AG04449 (cell line): ENCODE data around the gene POT1.

ENCODE experiments used
- CTCF ChIA-PET: fragments of 350-600 bp; formaldehyde crosslinking; extraction: SDS; loops from one replicate; lab custom pipeline; 2021; ENCODE audit warnings: antibody characterized with exemption; lab: Yijun Ruan, JAX
- POLR2A ChIA-PET: fragments of 400-600, 350-600 bp; formaldehyde crosslinking; extraction: SDS; loops from one replicate; lab custom pipeline; 2020; ENCODE audit warnings: antibody characterized with exemption, inconsistent platforms; lab: Yijun Ruan, JAX
- DNase-seq: peaks from one replicate; pipeline ENCODE4 v3.0.0-alpha.2; 2010; ENCODE audit warnings: low read depth, low spot score
- H3K4me3 ChIP-seq: 2 replicates; pipeline ENCODE4 v1.5.1; 2011; ENCODE audit warnings: low read depth, mild to moderate bottlenecking, control low read depth, low read length
- CTCF ChIP-seq: IDR thresholded peaks from one replicate; pipeline ENCODE4 v1.5.1; 2011; ENCODE audit warnings: mild to moderate bottlenecking, moderate library complexity, low read length, control low read depth, inconsistent platforms; ENCODE audit not compliant: insufficient read depth; ENCODE audit errors: missing control alignments

The POT1 gene

GRCh38 chr7:124796771-124797170, 132.9 kb downstream of the POT1 start:
- no peak for DNase-seq
- POLR2A ChIA-PET: no interaction called here

GRCh38 chr7:124792696-124793095, 136.9 kb downstream of the POT1 start:
- DNase-seq: no peak
- no peak overlapping the region for H3K4me3 ChIP-seq
- POLR2A ChIA-PET: no interaction called here
- TF ChIP-seq CTCF: no peak
- CTCF ChIA-PET: no interaction called here

More at GRCh38 chr7:124796771-124797170, 132.9 kb downstream of the POT1 start:
- CTCF ChIA-PET: interaction anchor here (1.2 kb wide), 1 partner anchor 11 kb away, joined by 3 read pairs; no protein-coding TSS in a partner anchor
- no peak for TF ChIP-seq CTCF
- no peak overlapping the region for H3K4me3 ChIP-seq

GRCh38 chr7:124792002-124792401, 137.6 kb downstream of the POT1 start:
- no peak overlapping the region for H3K4me3 ChIP-seq
- TF ChIP-seq CTCF: no peak
- ChIA-PET CTCF (no interaction called here), POLR2A (no interaction called here)
- no peak for DNase-seq

DNA sequence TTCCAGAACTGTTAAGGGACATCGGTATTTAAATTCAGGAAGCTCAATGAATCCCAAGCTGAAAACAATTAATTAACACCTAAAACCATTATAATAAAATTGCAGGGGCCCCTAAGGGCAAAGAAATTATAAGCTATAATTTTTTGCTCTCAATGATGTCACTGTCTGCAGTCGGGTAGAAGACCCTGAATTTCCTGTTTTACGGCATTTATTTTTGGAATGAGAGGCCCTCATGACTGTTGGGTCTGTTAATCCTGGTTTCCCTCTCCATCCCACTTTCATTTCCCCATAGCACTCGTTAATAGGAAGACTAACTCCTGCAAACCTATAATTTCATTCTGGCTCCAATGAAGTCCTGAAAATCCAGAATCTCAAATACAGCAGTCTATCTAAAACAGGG, 138.2 kb downstream of the POT1 start:
- H3K4me3 ChIP-seq: no peak overlapping the region
- no peak for DNase-seq
- TF ChIP-seq CTCF: no peak
- ChIA-PET CTCF (no interaction called here), POLR2A (no interaction called here)

GRCh38 chr7:124790645-124791044, 139.0 kb downstream of the POT1 start:
- CTCF ChIA-PET: interaction anchor here (1.0 kb wide), 1 partner anchor 636 kb away, joined by 3 read pairs; no protein-coding TSS in a partner anchor

GRCh38 chr7:124785994-124786393, 143.6 kb downstream of the POT1 start:
- TF ChIP-seq CTCF: no peak
- POLR2A ChIA-PET: no interaction called here
- H3K4me3 ChIP-seq: no peak overlapping the region
- no peak for DNase-seq
- CTCF ChIA-PET: interaction anchor here (0.9 to 6.2 kb wide), 11 partner anchors 8 to 686 kb away, joined by 3 to 57 read pairs (median 5); partner anchors contain the start of gene GPR37

More at GRCh38 chr7:124790645-124791044, 139.0 kb downstream of the POT1 start:
- POLR2A ChIA-PET: no interaction called here
- DNase-seq: no peak
- no peak for TF ChIP-seq CTCF
- H3K4me3 ChIP-seq: no peak overlapping the region
